BJ (cell line): Measurements from ENCODE around the gene RNF25. TPM values are rescaled to one million over a fixed set of nuclear protein-coding genes. Genes with fewer than 3 reads are reported as not detected.
A peak's percentile ranks its signal among the peaks of the same experiment; 100 is the strongest.

Experiments used
- CTCF ChIA-PET: fragments of 350-600 bp; formaldehyde crosslinking; extraction: SDS; loops from one replicate; lab custom pipeline; 2021; ENCODE audit warnings: antibody characterized with exemption, inconsistent platforms; lab: Yijun Ruan, JAX
- POLR2A ChIA-PET: fragments of 300-600 bp; sonication (Branson Sonifier 250); formaldehyde crosslinking; extraction: SDS; loops from one replicate; lab custom pipeline; 2021; ENCODE audit warnings: antibody characterized with exemption; lab: Charles Lee
- DNase-seq: peaks from one replicate; pipeline ENCODE4 v3.0.0-alpha.2; 2011; ENCODE audit warnings: low read depth
- H3K27me3 ChIP-seq: 2 replicates; pipeline ENCODE4 v1.6.0; 2011; ENCODE audit warnings: low read length; ENCODE audit not compliant: control insufficient read depth, insufficient read depth
- H3K36me3 ChIP-seq: 2 replicates; pipeline ENCODE4 v1.5.1; 2011; ENCODE audit warnings: low read length; ENCODE audit not compliant: control insufficient read depth, insufficient read depth
- H3K4me3 ChIP-seq: 2 replicates; pipeline ENCODE4 v1.5.1; 2011; ENCODE audit warnings: low read depth, mild to moderate bottlenecking, control low read depth, low read length
- CTCF ChIP-seq: IDR thresholded peaks from 2 replicates; pipeline ENCODE4 v1.5.1; 2011; ENCODE audit warnings: low read depth, mild to moderate bottlenecking, control low read depth, inconsistent platforms, low read length, moderate library complexity; ENCODE audit not compliant: insufficient read depth
- polyA plus RNA-seq: library from polyadenylated mRNA; depleted of rRNA; stranded (reverse); fragments of >200 nt; gene quantifications from 2 replicates; pipeline ENCODE4 v1.2.3, GENCODE V29; 2011

RNF25 gene
- polyA plus RNA-seq, 1 experiment, result 91.6 TPM

- Histone ChIP-seq H3K36me3 (no peaks in the 10 kb centered on the region), H3K27me3 (no peaks in the 10 kb centered on the region), H3K4me3 (no peak overlapping the region)
- TF ChIP-seq CTCF, result no peak
- ChIA-PET CTCF (no interaction called here), POLR2A (no interaction called here)
- no peak for DNase-seq
Observed at GRCh38 chr2:218718058-218718457, 46.3 kb upstream of the RNF25 start.

GRCh38 chr2:218717262-218717661 lies 45.5 kb upstream of the RNF25 start:
- ChIA-PET CTCF (interaction anchor here (1.1 kb wide), 1 partner anchor 131 kb away, joined by 5 read pairs; no protein-coding TSS in a partner anchor), POLR2A (interaction anchor here (0.6 kb wide), 1 partner anchor 1355 kb away, joined by 3 read pairs; no protein-coding TSS in a partner anchor)
- Histone ChIP-seq H3K36me3 (no peaks in the 10 kb centered on the region), H3K4me3 (no peak overlapping the region), H3K27me3 (no peaks in the 10 kb centered on the region)
- DNase-seq, result no peak
- TF ChIP-seq CTCF, result no peak

GRCh38 chr2:218716070-218716469 lies 44.3 kb upstream of the RNF25 start:
- H3K27me3 ChIP-seq, result no peaks in the 10 kb centered on the region
- ChIA-PET POLR2A (no interaction called here), CTCF (no interaction called here)
- TF ChIP-seq CTCF, result no peak
- no peak for DNase-seq
- H3K4me3 ChIP-seq, result no peak overlapping the region
- H3K36me3 ChIP-seq, result no peaks in the 10 kb centered on the region

GRCh38 chr2:218713922-218714321 lies 42.1 kb upstream of the RNF25 start:
- H3K4me3 ChIP-seq, result no peak overlapping the region
- no peaks in the 10 kb centered on the region for H3K27me3 ChIP-seq
- DNase-seq, result no peak
- TF ChIP-seq CTCF, result no peak
- POLR2A ChIA-PET, result no interaction called here
- CTCF ChIA-PET, result interaction anchor here (1.3 to 1.5 kb wide), 2 partner anchors 15 to 134 kb away, joined by 3 to 7 read pairs; no protein-coding TSS in a partner anchor
- H3K36me3 ChIP-seq, result no peaks in the 10 kb centered on the region

GRCh38 chr2:218711550-218711929 lies 39.7 kb upstream of the RNF25 start:
- DNase-seq, result no peak
- no peaks in the 10 kb centered on the region for H3K36me3 ChIP-seq
- peak overlapping the region; percentile 68 for H3K4me3 ChIP-seq
- POLR2A ChIA-PET, result interaction anchor here (1.6 kb wide), 1 partner anchor 20 kb away, joined by 4 read pairs; no protein-coding TSS in a partner anchor
- no peak for TF ChIP-seq CTCF
- H3K27me3 ChIP-seq, result no peaks in the 10 kb centered on the region
- CTCF ChIA-PET, result interaction anchor here (0.6 to 3.3 kb wide), 20 partner anchors 9 to 149 kb away, joined by 3 to 41 read pairs (median 4); partner anchors contain the start of genes BCS1L, PRKAG3, RNF25 and STK36
